ENCODE data around the gene CA11.

DNA sequence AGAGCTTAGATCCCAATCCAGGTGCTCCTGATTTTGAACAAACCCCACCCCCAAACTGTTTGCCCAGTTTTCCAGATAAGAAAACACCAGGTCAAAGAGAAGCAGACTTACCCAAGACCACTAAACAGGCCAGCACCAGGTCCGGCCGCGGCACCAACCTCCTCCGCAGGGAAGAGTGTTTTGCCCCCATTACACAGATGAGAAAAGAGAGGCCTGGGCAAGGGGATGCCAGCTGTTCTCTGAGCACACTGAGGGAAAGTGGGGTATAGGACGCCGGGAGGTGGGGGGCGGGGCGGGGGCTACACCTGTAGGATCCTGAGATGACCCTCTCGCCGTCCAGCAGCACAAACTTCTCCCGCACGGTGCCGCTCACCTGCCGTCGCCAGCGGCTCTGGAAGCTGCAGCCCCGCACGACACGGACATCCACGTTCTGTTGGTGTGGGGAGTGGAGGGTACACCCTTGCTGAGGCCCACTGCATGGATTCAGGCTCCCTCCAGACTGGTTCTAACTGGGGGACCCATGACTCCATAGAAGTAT, 36.3 kb downstream of the CA11 start:
- TF ChIP-seq, protein P1, sequence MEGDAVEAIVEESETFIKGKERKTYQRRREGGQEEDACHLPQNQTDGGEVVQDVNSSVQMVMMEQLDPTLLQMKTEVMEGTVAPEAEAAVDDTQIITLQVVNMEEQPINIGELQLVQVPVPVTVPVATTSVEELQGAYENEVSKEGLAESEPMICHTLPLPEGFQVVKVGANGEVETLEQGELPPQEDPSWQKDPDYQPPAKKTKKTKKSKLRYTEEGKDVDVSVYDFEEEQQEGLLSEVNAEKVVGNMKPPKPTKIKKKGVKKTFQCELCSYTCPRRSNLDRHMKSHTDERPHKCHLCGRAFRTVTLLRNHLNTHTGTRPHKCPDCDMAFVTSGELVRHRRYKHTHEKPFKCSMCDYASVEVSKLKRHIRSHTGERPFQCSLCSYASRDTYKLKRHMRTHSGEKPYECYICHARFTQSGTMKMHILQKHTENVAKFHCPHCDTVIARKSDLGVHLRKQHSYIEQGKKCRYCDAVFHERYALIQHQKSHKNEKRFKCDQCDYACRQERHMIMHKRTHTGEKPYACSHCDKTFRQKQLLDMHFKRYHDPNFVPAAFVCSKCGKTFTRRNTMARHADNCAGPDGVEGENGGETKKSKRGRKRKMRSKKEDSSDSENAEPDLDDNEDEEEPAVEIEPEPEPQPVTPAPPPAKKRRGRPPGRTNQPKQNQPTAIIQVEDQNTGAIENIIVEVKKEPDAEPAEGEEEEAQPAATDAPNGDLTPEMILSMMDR (IDR thresholded peaks at IDR 0.05), result no peak
- TF ChIP-seq POLR2A (IDR thresholded peaks at IDR 0.05), result no peak
